GM04504 (cell line): ENCODE results near the gene NFIB.

Experiments
- DNase-seq: peaks from one replicate; pipeline ENCODE4 v3.0.0-alpha.2; 2012; ENCODE audit warnings: low read depth

Gene NFIB

DNA sequence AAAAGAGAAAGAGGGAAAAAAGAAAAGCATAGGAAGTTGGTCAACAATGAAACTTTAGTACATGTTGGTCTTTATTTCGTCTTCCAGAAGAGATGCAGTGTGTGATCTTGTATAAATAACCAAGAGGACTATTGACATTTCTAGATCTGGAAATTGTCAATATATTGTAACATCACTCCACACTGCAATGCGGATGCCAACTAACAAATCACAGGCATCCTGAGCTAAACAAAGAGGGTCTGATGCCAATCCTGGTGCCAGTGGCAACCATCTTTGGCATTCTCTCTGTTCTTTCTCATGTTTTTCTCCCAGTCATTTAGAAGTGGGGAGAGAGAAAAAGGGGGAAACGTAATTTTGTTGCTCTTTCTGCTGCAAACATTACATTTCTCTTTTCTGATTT lies 9.7 kb downstream of the NFIB start:
- no peak for DNase-seq

DNA sequence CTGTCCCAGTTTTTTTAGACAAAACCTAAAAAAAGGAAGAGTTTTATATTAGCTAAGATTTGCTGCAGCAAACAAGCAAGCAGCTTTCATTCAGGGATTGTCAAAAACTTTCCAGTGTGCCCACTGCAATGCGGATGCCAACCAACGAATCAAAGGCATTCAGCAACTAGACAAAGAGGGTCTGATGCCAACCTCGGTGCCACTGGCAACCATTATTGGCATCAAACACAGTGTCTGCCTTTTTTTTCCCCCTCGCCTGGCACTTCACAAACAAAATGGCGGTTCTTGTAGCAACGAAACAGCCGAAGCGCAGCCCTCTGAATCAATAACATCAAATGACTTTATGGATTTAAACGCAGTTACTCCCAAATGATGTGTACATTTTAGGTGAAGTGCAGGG lies 10.4 kb downstream of the NFIB start:
- DNase-seq: no peak

DNA sequence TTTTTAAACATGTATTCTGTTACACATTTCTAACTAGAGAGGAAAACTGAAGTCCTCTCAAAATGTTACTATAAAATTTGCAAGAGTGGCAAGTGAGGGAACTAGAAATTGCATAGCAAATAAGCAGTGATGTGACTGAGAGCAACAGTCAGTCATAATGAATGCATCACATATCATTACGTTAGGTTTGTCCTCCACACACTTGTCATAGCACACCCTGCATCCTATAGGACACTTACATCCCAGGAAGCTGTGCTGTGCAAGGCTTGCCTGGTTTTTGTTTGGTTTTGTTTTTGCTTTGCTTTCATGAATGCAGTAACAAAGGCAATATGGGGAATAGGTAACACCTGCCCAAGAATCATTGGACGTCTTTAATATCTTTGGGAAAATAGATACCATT lies 10.8 kb downstream of the NFIB start:
- DNase-seq: no peak

DNA sequence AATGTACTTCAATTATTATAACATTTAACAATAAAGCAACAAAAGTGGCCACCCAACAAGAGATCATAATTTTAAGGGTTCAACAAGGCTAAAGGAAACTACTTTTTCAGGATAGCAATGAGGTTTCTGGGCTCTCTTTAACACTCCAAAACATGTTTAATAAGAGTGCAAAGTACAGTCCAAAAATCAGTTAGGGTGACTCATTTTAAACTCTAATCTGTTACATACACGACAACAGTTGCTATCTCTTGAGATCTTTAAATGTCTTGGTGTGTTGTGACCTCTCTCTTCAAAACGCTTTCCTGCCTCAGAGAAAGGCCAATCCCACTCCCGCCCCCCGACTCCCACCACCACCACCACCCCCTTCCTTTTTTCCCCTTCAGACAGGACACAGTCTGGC lies 11.5 kb downstream of the NFIB start:
- no peak for DNase-seq

DNA sequence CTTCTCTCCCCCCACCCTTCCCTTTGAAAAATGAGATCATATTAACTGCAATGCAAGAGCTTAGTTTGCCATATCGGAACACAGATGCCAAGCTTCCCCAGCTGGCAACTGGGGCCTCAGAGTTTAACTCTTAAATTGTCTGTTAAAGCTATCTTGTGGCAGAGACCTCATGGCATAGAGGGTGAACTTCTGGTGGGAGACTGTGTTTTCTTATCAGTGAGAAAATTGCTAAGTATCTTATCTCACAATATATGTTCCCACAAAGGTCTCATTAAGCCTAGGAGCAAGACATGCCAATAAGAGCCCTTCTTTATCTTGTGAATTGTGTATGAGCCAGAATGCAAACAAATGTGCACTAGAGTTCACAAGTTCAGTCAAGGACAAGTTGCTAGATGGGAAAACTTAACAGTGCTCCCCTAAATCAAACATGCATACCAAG lies 12.3 kb downstream of the NFIB start:
- DNase-seq: no peak

DNA sequence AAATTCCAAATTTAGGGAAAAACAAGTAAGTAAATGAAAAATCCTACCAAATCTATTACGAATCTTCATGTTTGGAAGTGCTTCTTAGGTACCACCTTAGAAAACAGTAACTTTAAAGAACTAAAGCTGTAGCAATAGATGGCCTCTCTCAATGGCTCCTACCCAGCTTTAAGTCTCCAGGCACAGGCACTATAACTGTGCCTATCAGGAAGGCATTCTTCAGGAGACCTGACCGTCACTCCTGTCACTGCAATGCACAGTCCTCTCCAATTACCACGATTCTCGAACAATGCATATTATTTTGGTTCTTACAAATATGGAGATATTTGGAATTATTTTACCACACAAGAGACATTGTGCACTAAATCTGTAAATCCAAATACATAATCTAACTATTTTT lies 12.9 kb downstream of the NFIB start:
- no peak for DNase-seq

DNA sequence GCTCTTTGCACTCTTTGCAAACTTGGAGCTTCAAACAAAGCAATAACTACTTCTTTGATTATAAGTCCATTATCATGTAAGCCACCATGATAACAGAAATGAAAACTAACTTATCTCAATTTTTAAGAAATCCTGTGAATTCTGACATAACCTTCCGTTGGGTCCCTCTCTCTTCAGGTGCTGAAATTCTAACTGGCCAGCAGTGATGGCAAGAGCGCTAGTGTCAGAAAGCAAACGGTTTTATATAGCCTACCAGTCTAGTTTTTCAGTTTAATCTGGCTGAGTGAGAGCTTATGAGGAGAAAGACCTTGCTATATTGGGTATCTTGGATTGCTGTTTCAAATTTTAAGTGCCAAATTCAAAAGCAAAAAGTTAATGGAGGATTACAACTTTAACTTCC lies 13.4 kb downstream of the NFIB start:
- DNase-seq: no peak

DNA sequence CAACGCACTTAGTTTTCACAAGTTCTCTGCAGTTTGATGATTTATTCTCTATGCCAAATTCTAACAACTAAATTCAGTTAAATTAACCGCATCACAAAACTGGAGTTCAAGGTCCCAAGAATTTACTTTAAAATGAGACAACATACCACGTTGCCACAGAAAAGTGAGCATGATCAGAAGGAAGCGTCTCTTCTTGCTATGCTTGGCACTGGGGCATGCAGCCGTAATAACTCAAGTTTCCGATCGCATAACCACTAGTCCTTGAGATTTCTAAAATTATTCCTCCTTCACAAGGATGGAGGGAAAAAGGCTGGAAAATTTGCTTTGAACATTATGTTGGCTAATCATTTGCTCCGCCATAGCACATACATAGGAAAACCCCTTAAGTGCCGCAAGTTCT lies 13.9 kb downstream of the NFIB start:
- no peak for DNase-seq

DNA sequence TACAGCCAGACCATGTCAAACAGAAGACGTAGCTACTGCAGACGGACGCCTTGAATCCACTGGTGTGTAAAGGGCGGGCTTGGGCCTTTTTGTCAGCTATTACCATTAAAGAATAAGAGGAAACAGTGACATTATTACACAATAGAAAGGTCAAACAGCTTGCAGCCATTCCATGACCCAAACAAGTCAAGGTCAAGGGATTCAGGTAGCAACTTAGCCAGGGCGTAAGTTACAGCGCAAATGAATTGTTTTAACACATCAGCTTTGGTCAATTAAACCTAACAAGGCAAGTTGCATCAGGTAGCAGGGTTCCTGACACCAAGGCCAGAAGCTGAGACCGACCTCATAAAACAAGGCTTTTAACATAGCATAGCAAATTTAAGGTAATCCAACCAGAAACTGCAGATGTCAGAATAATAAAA lies 15.3 kb downstream of the NFIB start:
- DNase-seq: no peak

DNA sequence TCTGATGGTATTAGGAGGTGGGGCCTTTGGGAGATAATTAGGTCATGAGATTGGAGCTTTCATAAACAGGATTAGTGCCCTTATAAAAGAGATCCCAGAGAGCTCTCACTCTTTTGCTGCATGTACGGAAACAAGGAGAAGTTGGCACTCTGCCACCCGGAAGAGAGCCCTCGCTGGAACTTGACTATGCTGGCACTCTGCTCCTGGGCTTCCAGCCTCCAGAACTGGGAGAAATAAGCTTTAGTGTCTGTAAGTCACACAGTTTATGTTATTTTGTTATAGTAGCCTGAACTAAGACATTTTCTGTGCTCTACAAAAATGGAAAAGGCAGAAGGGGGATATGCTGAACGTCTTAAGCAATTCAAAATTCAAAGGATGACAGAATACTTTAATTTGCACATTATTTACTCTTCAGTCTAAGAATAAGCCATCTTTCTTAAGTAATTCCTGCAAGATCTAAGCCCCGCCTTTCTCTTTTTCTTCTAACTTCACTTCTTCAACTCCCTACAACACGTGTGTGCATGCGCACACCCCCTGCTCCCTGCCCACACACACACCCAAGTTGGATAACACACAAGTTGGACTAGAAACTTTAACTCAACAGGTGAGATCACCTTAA lies 17.3 kb downstream of the NFIB start:
- DNase-seq: no peak

DNA sequence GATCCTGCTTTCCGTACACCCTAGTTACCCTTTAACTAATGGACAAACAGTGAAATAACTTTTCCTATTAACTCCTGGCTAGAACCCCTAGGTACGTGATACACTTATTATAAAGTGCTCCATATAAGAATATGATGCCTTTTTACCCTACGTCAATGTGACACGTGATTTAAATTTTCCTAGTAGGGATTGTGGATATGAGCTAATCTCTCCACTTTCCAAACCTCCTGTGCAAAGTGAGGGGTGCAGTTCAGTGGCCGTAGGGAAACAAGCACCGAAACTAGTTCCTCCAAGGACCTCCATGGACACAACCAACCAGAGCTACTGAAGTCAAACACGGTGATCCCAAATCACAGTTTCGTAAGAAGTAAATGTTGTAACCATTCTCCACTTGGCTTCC lies 19.3 kb downstream of the NFIB start:
- DNase-seq: no peak

DNA sequence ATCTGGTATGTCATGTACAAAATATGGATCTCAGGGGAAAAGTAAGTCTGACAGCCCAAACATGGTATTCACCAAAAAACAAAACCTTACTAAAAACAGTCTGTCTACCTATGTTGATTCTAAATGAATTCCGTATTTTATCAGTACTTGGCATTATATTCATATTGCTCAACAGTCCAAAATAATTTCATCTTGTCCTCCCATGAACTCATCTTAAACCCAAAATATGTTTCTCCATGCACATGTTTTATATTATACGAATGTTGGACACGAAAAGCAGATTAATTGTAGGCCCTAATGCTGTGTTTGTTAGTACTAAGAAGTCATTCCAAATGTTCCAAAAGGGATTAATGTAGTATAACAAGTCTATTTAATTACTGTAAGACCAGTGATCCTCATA lies 20.1 kb downstream of the NFIB start:
- DNase-seq: no peak

DNA sequence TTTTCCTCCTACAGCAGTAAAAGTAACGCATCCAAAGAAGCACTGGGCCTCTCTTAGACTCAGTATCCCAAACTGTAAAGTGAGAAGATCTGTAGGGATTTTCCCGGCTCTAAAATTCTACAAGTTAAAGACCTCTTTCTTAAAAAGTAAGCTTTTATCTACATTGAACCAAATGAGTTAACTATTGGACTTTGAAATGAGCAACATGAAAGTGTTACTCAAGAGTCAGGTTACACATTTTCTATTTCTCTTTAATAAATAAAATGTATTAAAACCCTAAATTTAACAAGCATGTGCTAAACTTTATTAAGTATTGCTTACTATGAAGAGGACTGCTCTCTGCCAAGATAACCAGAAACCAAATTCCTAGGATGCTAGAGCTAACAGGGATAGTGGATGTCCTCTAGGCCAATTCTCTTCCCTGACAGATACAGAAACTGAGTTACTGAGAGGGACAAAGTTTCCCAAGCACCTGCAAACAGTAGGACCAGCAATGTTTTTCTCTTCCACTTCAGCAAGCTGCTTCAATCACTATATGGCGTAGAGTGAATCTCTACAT lies 21.7 kb downstream of the NFIB start:
- no peak for DNase-seq

DNA sequence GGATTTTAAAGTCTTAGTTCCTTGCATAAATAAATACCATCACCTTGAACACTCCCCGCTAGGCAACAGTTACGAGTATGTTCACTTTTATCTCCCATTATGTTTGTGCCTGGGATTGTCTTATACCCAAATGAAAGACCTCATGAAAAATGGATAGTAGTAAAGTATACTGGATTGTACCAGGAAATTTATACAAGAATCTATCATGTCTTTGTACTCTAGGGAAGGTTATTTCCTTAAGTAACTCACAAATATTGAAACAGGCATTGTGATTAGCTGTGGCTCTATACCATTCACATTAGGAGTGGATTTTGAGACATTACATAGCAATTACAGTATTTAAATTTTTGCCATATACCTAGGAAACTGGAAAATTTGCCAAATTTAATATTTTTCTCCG lies 24.0 kb downstream of the NFIB start:
- no peak for DNase-seq

DNA sequence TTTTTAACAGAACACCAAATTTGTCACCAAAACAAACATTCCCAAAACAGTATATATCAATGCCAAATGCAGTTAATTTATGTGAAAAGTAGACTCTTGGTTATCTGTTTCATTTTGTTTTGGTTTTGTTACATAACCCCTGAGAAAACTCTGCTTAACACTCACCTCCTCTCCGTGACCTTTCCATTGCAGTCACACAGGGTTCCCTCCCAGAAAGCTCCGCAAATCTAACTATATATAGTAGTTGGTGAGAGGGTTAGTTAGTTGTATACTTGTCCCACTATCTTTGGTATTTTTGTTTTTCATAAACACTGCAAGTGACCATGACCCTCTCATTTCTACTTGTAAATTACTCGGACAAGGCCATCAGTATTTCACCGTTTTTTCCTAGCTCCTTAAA lies 25.5 kb downstream of the NFIB start:
- DNase-seq: no peak

DNA sequence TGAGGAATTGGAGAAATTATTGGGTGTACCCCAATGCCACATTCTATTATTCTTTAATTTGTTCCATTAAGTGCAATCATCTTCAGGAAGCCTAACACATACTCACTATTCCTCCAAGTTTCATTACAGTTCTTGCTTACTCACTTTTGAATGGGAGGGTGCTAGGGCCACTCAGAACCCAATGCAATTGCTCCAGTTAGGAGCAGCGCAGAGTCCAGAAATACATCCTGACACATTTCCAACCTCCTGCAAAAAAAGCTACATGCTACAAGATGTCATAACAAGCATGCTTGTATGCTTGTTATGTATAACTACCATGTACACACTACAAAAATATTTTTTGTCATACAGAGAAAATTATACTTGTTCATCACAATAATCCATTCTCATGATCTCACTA lies 27.8 kb downstream of the NFIB start:
- DNase-seq: no peak

DNA sequence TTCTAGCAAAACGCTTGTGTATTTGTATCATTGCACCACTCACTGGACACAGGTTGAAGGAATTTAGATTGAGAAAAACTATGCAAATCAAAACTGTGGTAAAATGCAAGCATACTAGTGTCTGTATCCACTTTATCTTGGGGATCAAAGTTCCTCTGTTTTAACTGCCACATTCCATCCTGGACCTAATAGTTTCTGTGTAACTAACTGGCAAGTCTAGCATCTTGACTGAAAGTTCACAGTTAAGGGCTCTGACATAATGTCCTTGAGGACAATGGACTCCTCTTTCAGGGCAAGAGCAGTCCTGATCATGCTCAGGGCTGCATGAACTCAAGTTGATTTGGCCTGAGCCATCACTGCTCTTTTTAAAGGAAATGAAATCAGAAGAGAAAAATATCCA lies 30.7 kb downstream of the NFIB start:
- DNase-seq: no peak

DNA sequence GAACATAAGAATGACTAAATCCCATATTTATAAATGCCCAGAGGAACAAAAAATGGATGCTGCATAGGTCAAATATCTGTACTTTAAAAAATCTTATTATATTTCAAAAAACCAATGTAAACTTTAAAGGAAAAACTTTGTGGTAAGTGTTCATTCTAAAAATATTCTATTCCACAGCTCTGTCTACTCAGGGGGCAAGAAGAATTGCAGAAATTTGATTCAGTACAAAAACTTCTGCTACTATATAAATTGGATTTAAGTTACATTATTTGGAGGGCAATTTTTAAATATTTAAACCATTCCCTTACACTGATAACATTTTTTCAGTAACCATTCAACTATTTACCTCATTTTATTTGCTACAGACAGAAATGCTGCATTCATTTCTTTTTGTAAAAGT lies 32.1 kb downstream of the NFIB start:
- DNase-seq: no peak

DNA sequence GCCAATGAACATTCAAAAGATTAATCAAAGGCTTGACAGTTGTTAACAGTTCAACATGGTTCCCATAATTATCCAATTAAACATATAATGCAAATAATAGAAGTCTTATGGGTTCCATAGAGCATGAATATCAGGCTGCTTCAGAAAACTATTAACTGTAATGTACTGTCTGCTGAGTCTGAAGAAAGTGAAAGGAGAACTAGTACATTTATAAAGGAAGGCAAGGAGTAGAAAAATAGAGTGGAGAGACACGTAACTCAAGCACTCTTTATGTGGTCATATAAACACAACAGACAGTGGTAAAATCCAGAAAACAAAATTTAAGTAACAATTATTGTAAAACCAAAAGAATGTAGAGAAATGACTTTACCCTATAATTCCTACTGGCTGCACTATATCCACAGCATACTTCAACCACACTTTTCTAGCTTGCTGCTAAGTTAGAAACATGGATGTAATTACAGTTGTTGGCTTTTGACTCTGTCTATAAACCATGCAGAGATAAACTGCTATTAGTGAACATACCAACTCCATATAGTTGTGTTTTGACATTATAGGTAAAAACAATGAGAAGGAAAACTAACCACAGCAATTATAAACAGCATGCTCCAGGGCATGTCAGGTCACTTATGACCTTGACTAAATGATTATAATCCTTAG lies 32.7 kb downstream of the NFIB start:
- no peak for DNase-seq

DNA sequence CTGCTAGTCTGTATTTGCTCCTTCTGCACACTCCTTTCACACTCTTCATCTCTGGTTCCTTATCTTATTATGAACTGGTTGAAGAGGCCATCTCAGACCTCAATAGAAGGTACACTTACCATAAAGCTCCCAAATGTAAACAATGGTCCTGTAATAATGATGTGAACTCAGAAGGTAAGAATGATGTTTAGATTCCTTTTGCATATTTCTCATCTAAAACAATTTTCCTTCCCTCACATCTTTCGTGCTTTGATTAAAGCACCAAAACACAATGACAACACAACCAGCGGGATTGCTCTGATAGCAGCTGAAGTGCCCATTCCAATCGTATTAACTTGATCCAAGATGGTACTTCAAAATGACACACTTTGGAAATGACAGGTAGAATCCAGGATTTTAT lies 34.3 kb downstream of the NFIB start:
- DNase-seq: no peak

DNA sequence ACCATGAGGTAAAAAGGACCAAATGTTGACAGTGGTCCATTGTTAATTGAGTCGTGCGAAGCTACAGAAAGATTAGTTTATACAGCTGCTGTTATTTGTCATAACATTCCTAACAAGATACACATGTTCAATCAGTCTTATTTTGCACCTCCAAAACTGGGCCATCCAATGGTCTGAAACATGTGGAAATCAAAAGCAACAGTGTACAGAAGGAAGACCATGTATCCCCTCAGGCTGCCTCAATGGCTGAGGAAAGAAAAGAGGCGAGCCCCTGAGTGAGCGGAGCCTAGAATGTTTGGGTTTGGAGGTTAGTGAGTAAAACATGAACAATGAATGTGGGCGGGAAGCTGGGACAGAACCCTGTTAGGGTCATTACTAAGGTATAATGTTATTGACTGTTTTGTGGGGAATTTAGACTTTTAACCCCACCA lies 35.6 kb downstream of the NFIB start:
- DNase-seq: peak; percentile 5

DNA sequence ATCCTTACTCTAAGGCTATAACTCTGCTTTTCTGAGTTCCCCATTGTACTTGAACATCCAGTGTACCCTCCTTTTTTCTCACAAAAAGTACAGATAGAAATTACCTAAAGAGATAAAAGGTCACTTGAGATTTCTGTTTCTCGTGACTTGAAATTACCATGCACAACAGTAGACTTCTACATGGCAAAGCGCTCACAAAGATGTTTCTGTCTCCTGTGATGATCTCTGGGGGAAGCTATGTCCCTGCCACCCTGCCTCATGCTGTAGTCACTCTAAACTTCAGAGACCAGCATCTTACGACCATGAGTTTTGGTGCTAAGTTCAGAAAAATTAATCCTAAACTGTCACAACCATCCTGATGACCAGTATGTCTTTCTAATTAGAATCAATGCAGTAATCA lies 36.2 kb downstream of the NFIB start:
- no peak for DNase-seq

DNA sequence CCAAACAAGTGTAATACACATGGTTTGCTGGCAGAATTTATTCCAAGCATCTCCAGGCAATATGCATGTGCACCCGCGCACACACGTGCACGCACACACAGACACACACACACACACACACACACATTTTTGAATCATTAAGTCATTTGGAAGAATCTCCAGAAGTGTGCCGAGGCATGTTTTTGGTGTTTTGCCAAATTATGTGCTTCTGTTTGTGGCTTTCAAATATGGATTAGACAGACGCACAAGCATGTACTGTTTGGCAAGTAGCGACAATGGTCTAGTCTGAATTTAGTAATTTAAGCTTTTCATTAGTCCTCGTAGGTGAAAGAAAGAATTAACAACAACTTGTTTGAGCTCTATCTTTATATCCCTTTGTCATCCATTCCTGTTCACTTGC lies 36.7 kb downstream of the NFIB start:
- peak; percentile 13 for DNase-seq

DNA sequence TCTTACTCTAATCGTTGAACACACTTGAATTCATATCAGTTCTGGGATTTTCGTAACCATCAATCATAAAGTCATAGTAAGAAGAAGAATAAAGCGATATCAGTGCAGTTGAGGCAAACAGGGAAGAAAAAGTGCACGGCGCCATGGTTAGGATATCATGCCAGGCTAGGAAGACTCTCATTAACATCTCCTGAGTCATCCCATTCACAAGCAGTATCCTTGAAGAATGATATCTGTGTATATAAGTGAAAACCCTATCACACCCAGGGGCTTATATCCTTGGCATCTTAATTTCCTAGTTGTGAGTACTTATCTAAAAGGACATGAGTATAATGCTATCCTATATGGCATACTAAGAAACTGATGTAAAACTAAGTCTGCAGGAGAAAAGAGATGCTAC lies 38.6 kb downstream of the NFIB start:
- no peak for DNase-seq
